EH (cell line): ENCODE data around the gene SMURF2.
"Not testable (repeated sequence)": the region's sequence is repeated elsewhere in the genome, so short reads cannot be mapped to it uniquely, and the experiment has no call there.

ENCODE experiments used
- DNase-seq: peaks from one replicate; pipeline ENCODE4 v3.0.0-alpha.2; 2015; ENCODE audit warnings: low read depth

Gene SMURF2

DNA sequence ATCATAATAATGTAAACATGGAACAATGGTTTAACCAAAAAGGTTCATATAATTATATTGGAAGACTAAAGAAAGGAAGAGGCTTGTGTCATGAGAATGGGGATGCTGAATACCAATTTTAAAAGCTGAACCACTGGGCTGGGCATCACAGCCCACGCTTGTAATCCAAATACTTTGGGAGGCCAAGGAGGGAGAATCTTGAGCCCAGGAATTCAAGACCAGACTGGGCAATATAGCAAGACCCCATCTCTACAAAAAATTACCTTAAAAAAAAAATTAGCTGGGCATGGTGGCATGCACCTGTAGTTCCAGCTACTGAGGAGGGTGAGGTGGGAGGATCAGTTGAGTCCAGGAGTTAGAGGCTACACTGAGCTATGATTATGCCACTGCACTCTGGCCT lies 65.1 kb downstream of the SMURF2 start:
- DNase-seq = no peak

- DNase-seq = no peak
Measured at GRCh38 chr17:64596439-64596838, 65.7 kb downstream of the SMURF2 start.

GRCh38 chr17:64591944-64592343 lies 70.2 kb downstream of the SMURF2 start:
- DNase-seq = no peak

- no peak for DNase-seq
Measured at GRCh38 chr17:64585146-64585545, 77.0 kb downstream of the SMURF2 start.

DNA sequence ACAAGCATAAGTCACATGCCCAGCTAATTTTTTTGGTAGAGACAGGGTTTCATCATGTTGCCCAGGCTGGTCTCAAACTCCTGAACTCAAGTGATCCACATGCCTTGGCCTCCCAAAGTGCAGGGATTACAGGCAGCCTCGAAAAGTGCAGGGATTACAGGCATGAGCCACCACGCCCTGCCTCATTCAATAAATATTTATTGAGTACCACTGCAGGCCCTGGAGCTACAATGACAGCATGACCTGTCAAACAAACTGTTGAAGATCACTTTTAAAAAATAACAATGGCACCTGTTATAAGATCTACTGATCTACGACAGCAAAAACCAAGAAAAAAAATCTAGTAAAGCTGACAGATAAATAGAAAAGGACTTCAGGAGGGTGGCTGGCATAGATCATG lies 79.1 kb downstream of the SMURF2 start:
- DNase-seq = no peak

GRCh38 chr17:64580384-64581315 lies 81.5 kb downstream of the SMURF2 start:
- DNase-seq = peak; percentile 56

- DNase-seq = no peak
Measured at GRCh38 chr17:64579917-64580316, 82.2 kb downstream of the SMURF2 start.

GRCh38 chr17:64577025-64577424 lies 85.1 kb downstream of the SMURF2 start:
- not testable (repeated sequence) for DNase-seq

- peak; percentile 25 for DNase-seq
Measured at GRCh38 chr17:64575431-64575830, 86.7 kb downstream of the SMURF2 start.

GRCh38 chr17:64574646-64575045 lies 87.5 kb downstream of the SMURF2 start:
- DNase-seq = no peak

GRCh38 chr17:64573214-64573613 lies 88.9 kb downstream of the SMURF2 start:
- peak; percentile 56 for DNase-seq

DNA sequence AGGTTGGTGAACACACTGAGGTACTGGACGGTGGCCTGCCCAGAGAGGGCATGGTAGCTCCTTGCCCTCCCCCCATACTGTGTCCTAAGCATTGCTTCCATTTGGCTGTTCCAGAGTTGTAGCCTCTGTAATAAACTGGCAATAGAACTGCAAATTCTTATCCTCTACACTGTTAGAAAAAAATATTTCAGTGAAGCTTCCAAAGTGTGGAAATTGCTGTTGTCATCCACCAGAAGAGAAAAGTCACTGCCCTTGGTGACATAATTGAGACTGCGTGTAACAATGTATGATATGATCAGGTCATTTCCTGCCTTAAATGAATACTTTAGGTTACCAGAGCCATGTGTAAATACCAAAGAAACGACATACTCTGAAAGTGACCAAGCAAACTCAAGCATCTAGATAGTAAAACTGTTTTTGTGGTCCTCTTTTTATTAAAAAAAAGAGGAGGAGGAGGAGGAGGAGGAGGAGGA lies 89.4 kb downstream of the SMURF2 start:
- DNase-seq = peak; percentile 93

DNA sequence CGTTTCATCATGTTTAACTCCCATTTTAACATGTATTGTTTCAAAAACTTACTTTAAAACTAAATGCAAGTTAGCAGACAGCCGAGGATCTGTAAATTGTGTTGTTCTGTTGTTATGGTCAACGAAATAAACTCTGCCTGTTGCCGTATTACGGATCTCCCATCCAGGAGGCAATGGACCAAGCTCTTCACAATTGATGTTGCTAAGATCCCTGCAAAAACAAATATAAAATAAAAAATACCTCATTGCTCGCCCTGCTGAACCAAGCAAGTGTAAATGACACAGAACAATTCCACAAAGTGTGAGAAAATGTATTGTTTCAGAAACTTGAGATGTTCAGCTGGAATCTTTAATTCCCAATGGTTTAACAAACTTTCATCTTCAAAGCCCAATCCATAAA lies 90.4 kb downstream of the SMURF2 start:
- no peak for DNase-seq

- DNase-seq = no peak
Measured at GRCh38 chr17:64565563-64565962, 96.5 kb downstream of the SMURF2 start.

GRCh38 chr17:64564098-64564497 lies 98.0 kb downstream of the SMURF2 start:
- DNase-seq = no peak

DNA sequence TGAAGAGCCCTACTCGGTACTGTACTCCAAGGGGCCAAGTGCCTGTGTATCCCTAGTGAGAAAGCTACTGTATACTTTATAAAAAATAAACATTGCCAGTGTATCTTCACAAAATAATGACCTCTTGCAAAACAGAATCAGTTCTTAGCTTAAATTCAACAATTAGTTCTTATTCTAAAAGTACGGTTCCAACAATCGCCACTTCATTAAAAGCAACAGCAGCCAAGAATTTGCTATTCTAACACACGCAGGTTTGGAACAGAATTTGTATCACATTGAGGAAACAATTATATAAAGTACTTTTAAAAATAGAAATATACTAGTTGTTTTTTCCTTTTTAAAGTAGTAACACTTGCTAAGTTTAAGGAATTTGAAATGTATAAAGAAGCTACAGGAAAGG lies 106.8 kb downstream of the SMURF2 start:
- no peak for DNase-seq

GRCh38 chr17:64554028-64554637 lies 108.0 kb downstream of the SMURF2 start:
- DNase-seq = no peak

- DNase-seq = no peak
Measured at GRCh38 chr17:64551461-64551860, 110.6 kb downstream of the SMURF2 start.

DNA sequence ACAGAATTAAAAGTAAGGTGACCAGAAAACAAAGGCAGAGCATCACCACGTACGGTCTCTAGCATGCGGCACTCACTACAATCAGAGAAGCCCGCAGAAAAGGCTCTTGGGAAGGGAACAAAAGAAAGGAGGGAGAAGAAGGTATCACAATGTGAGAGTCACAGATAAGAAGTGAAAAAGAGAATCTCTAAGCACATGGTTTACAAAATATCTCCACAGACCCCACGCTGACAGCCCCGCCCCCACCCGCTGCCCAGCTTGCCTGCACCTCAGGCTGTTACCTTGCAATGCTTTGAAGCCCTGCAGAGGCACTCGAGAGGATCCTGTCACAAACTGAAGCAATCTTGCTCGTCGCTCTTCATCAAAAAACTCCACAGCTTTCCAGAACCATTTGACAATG lies 114.8 kb downstream of the SMURF2 start:
- no peak for DNase-seq

- no peak for DNase-seq
Measured at GRCh38 chr17:64546716-64547115, 115.4 kb downstream of the SMURF2 start.

- DNase-seq = no peak
Measured at GRCh38 chr17:64544742-64545141, 117.4 kb downstream of the SMURF2 start.

DNA sequence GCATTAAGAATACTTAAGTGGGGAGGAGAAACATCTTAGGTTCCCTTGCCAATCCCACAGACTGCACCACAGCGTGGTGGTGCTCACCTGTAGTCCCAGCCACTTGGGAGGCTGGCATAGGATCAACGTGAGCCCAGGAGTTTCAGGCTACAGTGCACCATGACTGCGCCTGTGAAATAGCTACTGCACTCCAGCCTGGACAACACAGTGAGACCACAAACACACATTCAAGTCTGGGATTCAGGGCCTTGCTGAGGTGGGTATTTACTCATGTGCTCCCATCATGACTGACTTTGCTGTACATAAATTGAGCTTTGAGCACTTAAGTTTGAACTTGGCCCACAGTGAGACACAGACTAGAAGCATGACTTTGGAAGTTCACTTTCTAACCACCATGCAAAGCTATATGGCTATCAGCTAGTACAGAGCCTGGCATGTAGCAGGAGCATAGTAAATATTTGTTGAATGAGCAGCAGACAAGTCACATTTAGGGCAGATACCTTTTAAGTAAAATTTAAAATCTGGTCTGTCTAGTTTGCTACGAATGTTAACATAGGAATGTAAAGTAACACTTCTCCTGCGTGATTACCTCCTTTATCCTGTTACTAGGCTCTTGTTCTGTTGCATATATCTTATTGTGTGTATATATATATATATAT lies 121.9 kb downstream of the SMURF2 start:
- DNase-seq = no peak
